Mesenteric fat pad (tissue), 1 donor: ENCODE data around the gene TMEM51. TPM values are rescaled to one million over a fixed set of nuclear protein-coding genes. Genes with fewer than 3 reads are reported as not detected.

Experiments
- DNase-seq: peaks from one replicate; pipeline ENCODE4 v3.0.0-alpha.2; 2020; ENCODE audit warnings: low spot score
- total RNA-seq: library from RNA; stranded (reverse); fragmentation: NEBNext Ultra II Directional; extraction: Animal tissue kit (Norgen Biotek cat#: 25700); gene quantifications from one replicate; pipeline ENCODE4 v1.2.1, GENCODE V29; 2021
- donor health status: DM: yes; HTN: yes; CAD: no.

Gene TMEM51
- total RNA-seq, 1 donor from 2014 or later = 4.3 TPM

- DNase-seq = peak; percentile 92
These were observed 996 bp upstream of the TMEM51 start for GRCh38 chr1:15152318-15153183.

- peak; percentile 92 for DNase-seq
These were observed 414 bp downstream of the TMEM51 start for GRCh38 chr1:15153842-15154479.

DNA sequence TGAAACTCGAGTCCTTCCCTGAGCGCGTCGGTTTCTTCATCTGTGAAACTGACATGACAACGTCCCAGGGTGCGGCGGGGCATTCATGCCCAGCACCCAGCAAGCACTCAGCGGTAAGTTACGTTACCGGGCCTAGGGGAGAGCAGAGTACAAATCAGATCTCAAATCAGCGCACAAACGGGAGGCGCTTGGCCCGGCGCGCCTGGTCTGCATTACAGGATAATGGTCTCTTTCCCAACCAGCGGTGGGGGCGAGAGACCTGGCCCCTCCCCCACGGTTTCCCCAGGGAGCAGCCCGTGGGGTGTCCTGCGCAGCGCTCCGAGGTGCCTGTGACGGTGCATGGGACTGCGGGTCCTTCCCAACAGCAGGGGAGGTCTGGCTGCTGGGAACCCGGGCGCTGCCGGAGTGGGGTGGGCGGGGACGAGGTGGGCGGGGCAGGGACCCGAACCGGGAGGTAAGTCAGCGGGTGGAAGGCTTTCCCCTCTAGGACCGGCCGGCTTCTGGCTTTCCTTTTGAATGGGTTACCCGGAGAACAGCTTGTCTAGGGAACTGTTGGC lies 1.0 kb downstream of the TMEM51 start:
- DNase-seq = peak; percentile 91

- DNase-seq = no peak
These were observed 1.6 kb downstream of the TMEM51 start for GRCh38 chr1:15155191-15155590.

- DNase-seq = no peak
These were observed 2.6 kb downstream of the TMEM51 start for GRCh38 chr1:15155888-15156741.

GRCh38 chr1:15156807-15157380 lies 3.3 kb downstream of the TMEM51 start:
- no peak for DNase-seq

GRCh38 chr1:15157524-15158399 lies 4.2 kb downstream of the TMEM51 start:
- no peak for DNase-seq

- no peak for DNase-seq
These were observed 5.1 kb downstream of the TMEM51 start for GRCh38 chr1:15158506-15159165.

DNA sequence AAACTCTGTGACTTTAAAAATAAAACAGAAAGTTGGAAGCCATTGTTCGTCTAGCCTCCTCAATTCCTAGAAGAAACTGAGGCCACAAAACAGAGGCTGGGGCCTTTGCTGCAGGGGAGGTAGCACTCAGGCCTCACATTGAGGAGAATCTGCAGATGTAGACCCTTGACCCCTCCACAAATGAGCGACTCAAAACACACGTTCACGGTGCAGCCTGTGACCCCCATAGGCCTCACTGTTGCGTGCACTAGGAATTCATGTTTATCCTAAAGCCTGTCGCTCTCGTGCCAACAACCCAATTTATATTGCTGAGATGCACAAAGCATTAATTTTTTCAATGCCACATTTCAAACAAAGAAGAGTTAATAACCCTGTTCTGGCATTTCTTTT lies 5.6 kb downstream of the TMEM51 start:
- DNase-seq = no peak

GRCh38 chr1:15160626-15161025 lies 7.1 kb downstream of the TMEM51 start:
- no peak for DNase-seq

- DNase-seq = no peak
These were observed 13.8 kb downstream of the TMEM51 start for GRCh38 chr1:15167386-15167785.

DNA sequence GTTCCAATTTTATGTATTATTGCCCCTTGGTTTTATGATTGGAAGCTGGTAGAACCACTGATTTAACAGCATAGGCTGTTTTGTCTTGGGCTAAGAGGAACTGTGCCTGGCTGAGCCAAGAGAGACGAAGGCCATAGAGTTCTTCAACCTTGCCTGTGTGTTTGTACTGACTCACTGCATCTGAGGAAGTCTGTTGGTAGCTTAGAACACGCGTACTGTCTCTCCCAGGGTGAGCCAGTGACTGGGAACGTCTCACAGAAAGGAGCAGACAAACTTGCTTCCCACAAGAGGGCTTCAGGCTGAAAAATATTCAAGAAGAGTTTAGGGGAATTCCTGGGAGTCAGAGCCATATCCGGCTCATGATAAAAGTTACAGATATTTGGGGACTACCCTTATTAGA lies 14.9 kb downstream of the TMEM51 start:
- no peak for DNase-seq

DNA sequence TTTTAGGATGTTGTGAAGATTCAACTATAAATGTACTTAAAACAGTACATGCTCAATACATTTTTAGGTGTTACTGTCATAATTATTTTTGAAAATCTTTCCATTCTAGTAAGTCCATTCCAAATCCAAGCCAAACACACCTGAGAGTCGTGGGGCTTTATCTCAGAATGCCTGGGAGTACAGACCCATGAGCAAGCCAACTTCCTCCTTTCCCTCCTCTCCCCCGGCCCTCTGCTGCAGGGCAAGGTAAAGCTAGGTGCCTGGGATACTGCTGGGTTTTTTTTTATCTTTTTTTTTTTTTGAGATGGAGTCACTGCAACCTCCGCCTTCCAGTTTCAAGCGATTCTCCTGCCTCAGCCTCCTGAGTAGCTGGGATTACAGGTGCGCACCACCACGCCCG lies 16.5 kb downstream of the TMEM51 start:
- DNase-seq = no peak

GRCh38 chr1:15171271-15171908 lies 17.8 kb downstream of the TMEM51 start:
- no peak for DNase-seq

DNA sequence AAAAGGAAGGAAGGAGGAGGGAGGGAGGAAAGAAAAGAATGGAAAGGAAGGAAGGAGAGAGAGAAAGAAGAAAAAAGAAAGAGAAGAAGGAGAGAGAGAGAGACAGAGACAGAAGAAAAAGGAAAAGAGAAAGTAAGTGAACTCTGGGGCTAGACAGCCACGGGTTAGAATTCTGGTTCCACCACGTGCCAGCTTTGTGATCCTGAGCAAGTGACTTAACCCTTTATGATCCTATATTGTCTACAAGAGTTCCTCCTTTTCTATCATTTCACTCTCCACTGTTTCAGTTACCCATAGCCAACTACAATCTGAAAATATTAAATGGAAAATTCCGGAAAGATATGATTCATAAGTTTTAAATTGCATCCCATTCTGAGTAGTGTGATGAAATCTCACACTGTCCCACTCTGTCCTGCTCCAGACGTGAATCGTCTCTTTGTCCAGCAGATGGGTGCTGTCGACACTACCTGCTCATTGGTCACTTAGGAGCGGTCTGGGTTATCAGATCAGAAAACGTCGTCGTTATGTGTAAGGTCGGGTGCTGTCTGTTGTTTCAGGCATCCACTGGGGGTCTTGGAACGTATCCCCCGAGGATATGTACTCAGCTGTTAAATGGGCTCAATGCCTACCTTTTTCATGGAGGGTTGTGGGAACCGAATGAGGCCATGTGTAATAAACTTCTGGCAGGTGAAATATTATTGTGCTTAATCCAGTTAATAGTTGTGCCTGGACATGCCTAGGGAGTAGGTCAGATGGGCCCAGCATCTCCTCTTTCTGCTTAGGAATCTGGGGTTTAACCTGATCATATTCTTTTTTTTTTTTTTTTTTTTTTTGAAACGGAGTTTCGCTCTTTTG lies 19.1 kb downstream of the TMEM51 start:
- no peak for DNase-seq

DNA sequence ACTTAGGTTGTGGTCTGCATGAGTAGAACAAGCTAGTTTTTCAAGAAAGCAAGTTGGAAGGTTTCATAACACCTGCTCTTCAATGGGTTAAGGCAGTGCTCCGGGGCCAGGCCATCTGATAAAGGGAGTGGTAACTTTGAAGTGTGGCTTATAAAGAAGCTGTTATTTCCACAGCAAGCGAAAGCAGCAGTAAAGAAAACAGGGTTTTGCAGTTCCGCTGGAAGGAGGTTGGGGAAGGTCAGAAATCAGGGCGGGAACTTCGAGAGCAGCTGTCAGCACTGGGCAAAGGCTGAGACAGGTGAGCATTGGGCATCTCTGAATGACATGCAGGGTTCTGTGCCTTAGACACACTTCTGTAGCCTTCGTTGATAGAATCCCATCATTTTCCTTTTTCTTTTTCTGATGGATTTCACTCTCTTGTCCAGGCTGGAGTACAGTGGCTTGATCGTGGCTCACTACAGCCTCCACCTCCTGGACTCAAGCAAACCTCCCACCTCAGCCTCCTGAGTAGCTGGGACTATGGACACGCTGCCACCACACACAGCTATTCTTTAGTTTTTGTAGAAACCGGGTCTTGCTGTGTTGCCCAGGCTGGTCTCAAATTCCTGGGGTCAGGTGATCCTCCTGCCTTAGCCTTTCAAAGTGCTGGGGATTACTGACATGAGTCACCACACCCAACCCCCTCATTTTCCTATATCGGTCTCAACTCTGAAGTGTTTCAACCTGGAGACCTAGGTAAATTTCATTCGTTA lies 20.5 kb downstream of the TMEM51 start:
- DNase-seq = no peak

DNA sequence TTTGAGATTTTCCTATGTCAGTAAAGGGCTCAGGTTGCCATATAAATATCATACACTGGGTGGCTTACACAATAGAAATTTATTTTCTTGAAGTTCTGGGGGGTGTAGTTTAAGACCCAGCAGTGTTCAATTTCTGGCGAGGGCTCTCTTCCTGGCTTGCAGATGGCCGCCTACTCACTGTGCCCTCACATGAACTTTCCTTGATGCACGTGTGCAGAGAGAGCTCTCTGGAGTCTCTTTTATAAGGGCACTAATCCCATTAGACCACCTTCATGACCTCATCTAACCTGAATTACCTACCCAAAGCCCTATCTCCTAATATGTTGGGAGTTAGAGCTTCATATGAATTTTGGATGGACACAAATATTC lies 21.1 kb downstream of the TMEM51 start:
- no peak for DNase-seq
